Neural crest cell (in vitro differentiated cells): Measurements from ENCODE around the gene CEBPB. TPM values are rescaled to one million over a fixed set of nuclear protein-coding genes. Genes with fewer than 3 reads are reported as not detected.

Source experiments
- DNase-seq: peaks from one replicate; pipeline ENCODE4 v3.0.0; 2021; ENCODE audit warnings: low read depth, mixed read lengths, low spot score
- H3K27ac Mint-ChIP-seq: one replicate; pipeline ENCODE4 v1.8.0; 2021; ENCODE audit warnings: mild to moderate bottlenecking, mixed read lengths; ENCODE audit not compliant: unreplicated experiment
- H3K27me3 Mint-ChIP-seq: 2 replicates; pipeline ENCODE4 v1.8.0; 2021; ENCODE audit warnings: low read depth, mild to moderate bottlenecking, mixed read lengths
- H3K36me3 Mint-ChIP-seq: 2 replicates; pipeline ENCODE4 v1.8.0; 2021; ENCODE audit warnings: low read depth, mild to moderate bottlenecking, mixed read lengths
- H3K4me1 Mint-ChIP-seq: 2 replicates; pipeline ENCODE4 v1.8.0; 2021; ENCODE audit warnings: mixed read lengths
- H3K4me3 Mint-ChIP-seq: one replicate; pipeline ENCODE4 v1.8.0; 2021; ENCODE audit warnings: mild to moderate bottlenecking, mixed read lengths
- H3K9me3 Mint-ChIP-seq: 2 replicates; pipeline ENCODE4 v1.8.0; 2021; ENCODE audit warnings: mixed read lengths
- CTCF ChIP-seq: fragments of 200-600 bp; sonication (generic); conservative IDR thresholded peaks from 2 replicates; pipeline ENCODE4 v1.5.0; 2021; ENCODE audit warnings: antibody characterized with exemption, mild to moderate bottlenecking
- total RNA-seq: library from RNA; stranded (reverse); gene quantifications from 2 replicates; pipeline ENCODE4 v1.2.1, GENCODE V29; 2021

CEBPB gene
- total RNA-seq, 1 donor from 2014 or later: 7.6 TPM

GRCh38 chr20:50165684-50166554, 24.7 kb upstream of the CEBPB start:
- DNase-seq: peak; percentile 46
- Mint-ChIP-seq H3K27ac (peak overlapping the region; percentile 95), H3K9me3 (peaks cover 3% of the 10 kb centered on the region), H3K36me3 (peaks cover 3% of the 10 kb centered on the region), H3K4me1 (peaks cover 30% of the 10 kb centered on the region), H3K4me3 (peak overlapping the region; percentile 78), H3K27me3 (no peaks in the 10 kb centered on the region)
- TF ChIP-seq CTCF: no peak

- no peaks in the 10 kb centered on the region for H3K27me3 Mint-ChIP-seq
- DNase-seq: peak; percentile 89
- peaks cover 39% of the 10 kb centered on the region for H3K4me1 Mint-ChIP-seq
- peak; percentile 86 for TF ChIP-seq CTCF
- H3K9me3 Mint-ChIP-seq: peaks cover 3% of the 10 kb centered on the region
- H3K27ac Mint-ChIP-seq: no peak overlapping the region
- peak overlapping the region; percentile 58 for H3K4me3 Mint-ChIP-seq
- H3K36me3 Mint-ChIP-seq: peaks cover 3% of the 10 kb centered on the region
These were observed 21.3 kb upstream of the CEBPB start for GRCh38 chr20:50169329-50169823.

- no peak overlapping the region for H3K27ac Mint-ChIP-seq
- H3K27me3 Mint-ChIP-seq: no peaks in the 10 kb centered on the region
- H3K36me3 Mint-ChIP-seq: peaks cover 3% of the 10 kb centered on the region
- peaks cover 35% of the 10 kb centered on the region for H3K4me1 Mint-ChIP-seq
- peak overlapping the region; percentile 38 for H3K4me3 Mint-ChIP-seq
- TF ChIP-seq CTCF: no peak
- peaks cover 3% of the 10 kb centered on the region for H3K9me3 Mint-ChIP-seq
- DNase-seq: no peak
These were observed 19.9 kb upstream of the CEBPB start for GRCh38 chr20:50170549-50171220.

GRCh38 chr20:50172347-50173013, 18.1 kb upstream of the CEBPB start:
- Mint-ChIP-seq H3K4me3 (peak overlapping the region; percentile 87), H3K4me1 (peaks cover 26% of the 10 kb centered on the region), H3K9me3 (peaks cover 3% of the 10 kb centered on the region), H3K27ac (peak overlapping the region; percentile 25), H3K27me3 (no peaks in the 10 kb centered on the region), H3K36me3 (peaks cover 3% of the 10 kb centered on the region)
- TF ChIP-seq CTCF: no peak
- peak; percentile 73 for DNase-seq

- Mint-ChIP-seq H3K4me3 (no peak overlapping the region), H3K9me3 (peaks cover 1% of the 10 kb centered on the region), H3K4me1 (peaks cover 30% of the 10 kb centered on the region), H3K27ac (no peak overlapping the region), H3K27me3 (no peaks in the 10 kb centered on the region), H3K36me3 (peaks cover under 1% of the 10 kb centered on the region)
- DNase-seq: no peak
- no peak for TF ChIP-seq CTCF
These were observed 16.2 kb upstream of the CEBPB start for GRCh38 chr20:50174456-50174855.
